Embryonic facial prominence (tissue), 1 donor: ENCODE measurements around the gene RAI14.

Experiments
- DNase-seq: peaks from one replicate; pipeline ENCODE4 v3.0.0-alpha.2; 2016; ENCODE audit errors: extremely low spot score

Gene RAI14

GRCh38 chr5:34639852-34640626, 16.1 kb upstream of the RAI14 start:
- DNase-seq: no peak

- no peak for DNase-seq
Observed at GRCh38 chr5:34648039-34648839, 7.9 kb upstream of the RAI14 start.

- no peak for DNase-seq
Observed at GRCh38 chr5:34648840-34649158, 7.3 kb upstream of the RAI14 start.

GRCh38 chr5:34651791-34652190, 4.3 kb upstream of the RAI14 start:
- no peak for DNase-seq

GRCh38 chr5:34652466-34652865, 3.7 kb upstream of the RAI14 start:
- DNase-seq: no peak

- DNase-seq: no peak
Observed at GRCh38 chr5:34652914-34653313, 3.2 kb upstream of the RAI14 start.

- no peak for DNase-seq
Observed at GRCh38 chr5:34653708-34654107, 2.4 kb upstream of the RAI14 start.

- peak; percentile 81 for DNase-seq
Observed at GRCh38 chr5:34655354-34655991, 655 bp upstream of the RAI14 start.

GRCh38 chr5:34656700-34657273, 659 bp downstream of the RAI14 start:
- DNase-seq: no peak

GRCh38 chr5:34657274-34657921, 1.3 kb downstream of the RAI14 start:
- DNase-seq: no peak

- no peak for DNase-seq
Observed at GRCh38 chr5:34657988-34658387, 1.9 kb downstream of the RAI14 start.

GRCh38 chr5:34659168-34659567, 3.0 kb downstream of the RAI14 start:
- no peak for DNase-seq

- DNase-seq: no peak
Observed at GRCh38 chr5:34660444-34660843, 4.3 kb downstream of the RAI14 start.

GRCh38 chr5:34663771-34664496, 7.8 kb downstream of the RAI14 start:
- no peak for DNase-seq

- no peak for DNase-seq
Observed at GRCh38 chr5:34666392-34667080, 10.4 kb downstream of the RAI14 start.

GRCh38 chr5:34667705-34668104, 11.6 kb downstream of the RAI14 start:
- no peak for DNase-seq

GRCh38 chr5:34669931-34670516, 13.9 kb downstream of the RAI14 start:
- no peak for DNase-seq

GRCh38 chr5:34672196-34672595, 16.1 kb downstream of the RAI14 start:
- no peak for DNase-seq

- DNase-seq: no peak
Observed at GRCh38 chr5:34673463-34674125, 17.5 kb downstream of the RAI14 start.

GRCh38 chr5:34674187-34674586, 18.1 kb downstream of the RAI14 start:
- DNase-seq: no peak
